Suprapubic skin (tissue), 4 donors: Measurements from ENCODE around the gene SRP54. TPM values are rescaled to one million over a fixed set of nuclear protein-coding genes. Genes with fewer than 3 reads are reported as not detected.
A peak's percentile ranks its signal among the peaks of the same experiment; 100 is the strongest.

Experiments used
- DNase-seq, 2 donors: peaks; one replicate each; pipeline ENCODE4 v3.0.0-alpha.2; 2019; ENCODE audit warnings: low spot score in 2 of 2
- H3K27ac ChIP-seq: fragments of 200-600 bp; sonication (generic); one replicate; pipeline ENCODE4 v1.5.1; 2019
- H3K27me3 ChIP-seq: fragments of 200-600 bp; sonication (generic); one replicate; pipeline ENCODE4 v1.5.1; 2019
- H3K36me3 ChIP-seq: fragments of 200-600 bp; sonication (generic); one replicate; pipeline ENCODE4 v1.5.1; 2019
- H3K4me1 ChIP-seq: fragments of 200-600 bp; sonication (generic); one replicate; pipeline ENCODE4 v1.5.1; 2019
- H3K4me3 ChIP-seq: fragments of 200-600 bp; sonication (generic); one replicate; pipeline ENCODE4 v1.5.1; 2019; ENCODE audit warnings: mild to moderate bottlenecking
- H3K9me3 ChIP-seq: fragments of 200-600 bp; sonication (generic); one replicate; pipeline ENCODE4 v1.5.1; 2019
- CTCF ChIP-seq, 2 donors: fragments of 200-600 bp in 1 of 2; fragments of 450-650 bp in 1 of 2; sonication (generic) in 1 of 2; IDR thresholded peaks; one replicate each; pipeline ENCODE4 v1.5.1; 2016 to 2019; ENCODE audit warnings: antibody characterized with exemption in 2 of 2, mild to moderate bottlenecking in 1 of 2, moderate library complexity in 1 of 2
- EP300 ChIP-seq: sonication (generic); formaldehyde crosslinking; IDR thresholded peaks from one replicate; pipeline ENCODE4 v1.6.1; 2017; ENCODE audit warnings: antibody characterized with exemption
- POLR2A ChIP-seq, 2 donors: fragments of 450-650 bp; IDR thresholded peaks; one replicate each; pipeline ENCODE4 v1.6.1; 2017; ENCODE audit warnings: antibody characterized with exemption in 2 of 2, mild to moderate bottlenecking in 2 of 2, moderate library complexity in 2 of 2
- POLR2AphosphoS5 ChIP-seq, 3 donors: sonication (generic); formaldehyde crosslinking; IDR thresholded peaks; one replicate each; pipeline ENCODE4 v1.6.1; 2017; ENCODE audit warnings: antibody characterized with exemption in 3 of 3
- WGBS: methylation state at CpG from one replicate; pipeline ENCODE4 v1.1.5; 2018; 5-methylcytosine and 5-hydroxymethylcytosine counted together
- total RNA-seq, 4 donors: library from RNA; depleted of rRNA; stranded (reverse); fragments of >200 nt; gene quantifications; one replicate each; pipeline ENCODE4 v1.1.0, GENCODE V29; 2016

Gene SRP54
- 10 to 100 TPM; 41.5 to 89.5 (median 50.8) TPM for total RNA-seq

- peak; percentile 99 for DNase-seq
- H3K4me1 ChIP-seq, result peaks cover 43% of the 10 kb centered on the region
- H3K9me3 ChIP-seq, result no peaks in the 10 kb centered on the region
- peak within 1 kb of the TSS; percentile 97 for H3K27ac ChIP-seq
- TF ChIP-seq POLR2A (IDR thresholded peaks at IDR 0.05), result peak; percentile 63 to 79
- no peak for TF ChIP-seq EP300
- TF ChIP-seq POLR2AphosphoS5 (IDR thresholded peaks at IDR 0.05), result peak; percentile 39 to 67 (median 44)
- TF ChIP-seq CTCF (IDR thresholded peaks at IDR 0.05), result peak in 1 of 2 donors; percentile 27
- 0% methylated on average over 29 of the region's 45 CpGs for WGBS
- no peaks in the 10 kb centered on the region for H3K36me3 ChIP-seq
- H3K27me3 ChIP-seq, result no peaks in the 10 kb centered on the region
- H3K4me3 ChIP-seq, result peak within 1 kb of the TSS; percentile 82
Observed at GRCh38 chr14:34982421-34983147, at the start of gene SRP54. SRP54 (plus strand) TSS chr14:34982992; CDS start chr14:34996710, 13,718 bp downstream.

GRCh38 chr14:34933301-34933700 is 49.5 kb upstream of the SRP54 start:
- DNase-seq, result no peak
- Histone ChIP-seq H3K27ac (no peak overlapping the region), H3K27me3 (no peaks in the 10 kb centered on the region), H3K4me1 (peaks cover 10% of the 10 kb centered on the region), H3K4me3 (no peak overlapping the region), H3K9me3 (no peaks in the 10 kb centered on the region), H3K36me3 (no peaks in the 10 kb centered on the region)
- WGBS, result 77% methylated on average over 2 of the region's 2 CpGs
- TF ChIP-seq EP300 (no peak), POLR2A (IDR thresholded peaks at IDR 0.05) (no peak), CTCF (IDR thresholded peaks at IDR 0.05) (no peak), POLR2AphosphoS5 (IDR thresholded peaks at IDR 0.05) (no peak)

GRCh38 chr14:34935488-34935887 is 47.3 kb upstream of the SRP54 start:
- WGBS, result 90% methylated on average over 5 of the region's 5 CpGs
- no peaks in the 10 kb centered on the region for H3K36me3 ChIP-seq
- no peak overlapping the region for H3K4me3 ChIP-seq
- H3K4me1 ChIP-seq, result peaks cover 10% of the 10 kb centered on the region
- DNase-seq, result no peak
- H3K9me3 ChIP-seq, result no peaks in the 10 kb centered on the region
- TF ChIP-seq POLR2A (IDR thresholded peaks at IDR 0.05) (no peak), POLR2AphosphoS5 (IDR thresholded peaks at IDR 0.05) (no peak), EP300 (no peak), CTCF (IDR thresholded peaks at IDR 0.05) (no peak)
- H3K27ac ChIP-seq, result no peak overlapping the region
- no peaks in the 10 kb centered on the region for H3K27me3 ChIP-seq

GRCh38 chr14:34937442-34937841 is 45.4 kb upstream of the SRP54 start:
- no peak for DNase-seq
- no peaks in the 10 kb centered on the region for H3K4me1 ChIP-seq
- H3K4me3 ChIP-seq, result no peak overlapping the region
- H3K9me3 ChIP-seq, result no peaks in the 10 kb centered on the region
- 87% methylated on average over 6 of the region's 6 CpGs for WGBS
- H3K36me3 ChIP-seq, result no peaks in the 10 kb centered on the region
- no peak for TF ChIP-seq POLR2A (IDR thresholded peaks at IDR 0.05)
- TF ChIP-seq EP300, result no peak
- no peak for TF ChIP-seq POLR2AphosphoS5 (IDR thresholded peaks at IDR 0.05)
- no peak for TF ChIP-seq CTCF (IDR thresholded peaks at IDR 0.05)
- no peak overlapping the region for H3K27ac ChIP-seq
- no peaks in the 10 kb centered on the region for H3K27me3 ChIP-seq

- DNase-seq, result no peak
- H3K4me3 ChIP-seq, result no peak overlapping the region
- H3K27me3 ChIP-seq, result no peaks in the 10 kb centered on the region
- no peaks in the 10 kb centered on the region for H3K4me1 ChIP-seq
- TF ChIP-seq POLR2AphosphoS5 (IDR thresholded peaks at IDR 0.05), result no peak
- no peak for TF ChIP-seq EP300
- no peak for TF ChIP-seq POLR2A (IDR thresholded peaks at IDR 0.05)
- no peak for TF ChIP-seq CTCF (IDR thresholded peaks at IDR 0.05)
- WGBS, result 86% methylated on average over 3 of the region's 3 CpGs
- H3K36me3 ChIP-seq, result no peaks in the 10 kb centered on the region
- no peak overlapping the region for H3K27ac ChIP-seq
- H3K9me3 ChIP-seq, result no peaks in the 10 kb centered on the region
Observed at GRCh38 chr14:34937876-34938275, 44.9 kb upstream of the SRP54 start.
